ENCODE measurements around the gene LGR5.

GRCh38 chr12:71521125-71521524 lies 81.5 kb downstream of the LGR5 start:
- TF ChIP-seq, protein P1, sequence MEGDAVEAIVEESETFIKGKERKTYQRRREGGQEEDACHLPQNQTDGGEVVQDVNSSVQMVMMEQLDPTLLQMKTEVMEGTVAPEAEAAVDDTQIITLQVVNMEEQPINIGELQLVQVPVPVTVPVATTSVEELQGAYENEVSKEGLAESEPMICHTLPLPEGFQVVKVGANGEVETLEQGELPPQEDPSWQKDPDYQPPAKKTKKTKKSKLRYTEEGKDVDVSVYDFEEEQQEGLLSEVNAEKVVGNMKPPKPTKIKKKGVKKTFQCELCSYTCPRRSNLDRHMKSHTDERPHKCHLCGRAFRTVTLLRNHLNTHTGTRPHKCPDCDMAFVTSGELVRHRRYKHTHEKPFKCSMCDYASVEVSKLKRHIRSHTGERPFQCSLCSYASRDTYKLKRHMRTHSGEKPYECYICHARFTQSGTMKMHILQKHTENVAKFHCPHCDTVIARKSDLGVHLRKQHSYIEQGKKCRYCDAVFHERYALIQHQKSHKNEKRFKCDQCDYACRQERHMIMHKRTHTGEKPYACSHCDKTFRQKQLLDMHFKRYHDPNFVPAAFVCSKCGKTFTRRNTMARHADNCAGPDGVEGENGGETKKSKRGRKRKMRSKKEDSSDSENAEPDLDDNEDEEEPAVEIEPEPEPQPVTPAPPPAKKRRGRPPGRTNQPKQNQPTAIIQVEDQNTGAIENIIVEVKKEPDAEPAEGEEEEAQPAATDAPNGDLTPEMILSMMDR (IDR thresholded peaks at IDR 0.05; ENCODE audit: extremely low read depth in 1 of 2, insufficient read depth in 1 of 2, low read depth in 1 of 2, low read length in 2 of 2), result no peak
- no peak for TF ChIP-seq POLR2AphosphoS5 (IDR thresholded peaks at IDR 0.05; ENCODE audit: insufficient read depth, low read depth, low read length)

Measured in endothelial cell of umbilical vein (primary cell).